GM12874 (cell line): Measurements from ENCODE around the gene PPM1H.

ENCODE experiments used
- CTCF ChIP-seq: IDR thresholded peaks from 2 replicates; pipeline ENCODE4 v1.5.1; 2011; ENCODE audit warnings: low read depth, mild to moderate bottlenecking, control low read depth, low read length, moderate library complexity; ENCODE audit not compliant: insufficient read depth

Gene PPM1H

GRCh38 chr12:62839869-62840660 lies 94.9 kb downstream of the PPM1H start:
- no peak for TF ChIP-seq CTCF

DNA sequence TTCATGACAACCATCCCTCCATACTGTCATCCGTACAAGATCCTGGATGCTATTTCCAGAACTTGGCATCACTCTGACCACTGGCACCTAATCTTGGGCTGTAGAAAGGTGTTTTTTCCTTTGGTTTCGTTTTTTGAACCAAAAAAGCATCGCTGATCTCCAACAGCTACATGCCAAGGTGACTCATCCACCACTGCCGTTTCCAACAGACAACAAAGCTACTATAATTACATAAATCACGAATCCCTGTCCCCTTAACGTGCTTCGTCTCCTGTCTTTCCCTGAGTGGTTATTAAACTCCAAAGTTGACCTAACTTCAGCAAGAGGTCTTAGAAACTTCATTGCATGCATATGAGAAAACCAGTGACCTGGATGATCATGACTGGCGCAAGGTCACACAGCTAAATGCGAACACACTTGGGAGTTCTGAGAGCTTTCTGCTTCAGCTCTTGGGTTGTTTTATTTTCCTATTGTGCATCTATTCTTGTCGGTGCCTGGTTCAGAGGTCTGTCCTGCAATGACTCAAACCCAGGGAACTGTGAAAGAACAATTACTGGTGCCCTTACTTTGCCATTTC lies 99.9 kb downstream of the PPM1H start:
- TF ChIP-seq CTCF = no peak

DNA sequence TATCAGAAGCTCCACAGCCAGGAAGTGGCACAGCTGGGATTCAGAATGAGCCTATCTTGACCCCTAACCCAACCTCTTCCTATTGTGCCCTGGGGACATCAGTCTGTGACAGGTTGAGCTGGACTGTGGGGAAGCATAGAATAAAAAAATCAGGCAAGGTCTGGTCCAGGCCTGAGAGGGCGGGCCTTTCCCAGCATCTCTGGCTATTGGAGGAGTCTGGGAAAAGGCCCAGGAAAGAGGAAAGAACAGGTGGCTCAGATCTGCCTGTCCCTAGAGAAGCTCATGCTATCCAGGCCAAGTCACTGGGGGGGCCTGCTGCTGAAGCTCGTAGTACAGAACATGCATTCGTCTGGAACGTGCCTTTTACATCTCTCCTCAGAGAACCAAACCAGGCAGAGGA lies 100.5 kb downstream of the PPM1H start:
- no peak for TF ChIP-seq CTCF

- TF ChIP-seq CTCF = no peak
Observed at GRCh38 chr12:62833634-62834033, 101.3 kb downstream of the PPM1H start.

DNA sequence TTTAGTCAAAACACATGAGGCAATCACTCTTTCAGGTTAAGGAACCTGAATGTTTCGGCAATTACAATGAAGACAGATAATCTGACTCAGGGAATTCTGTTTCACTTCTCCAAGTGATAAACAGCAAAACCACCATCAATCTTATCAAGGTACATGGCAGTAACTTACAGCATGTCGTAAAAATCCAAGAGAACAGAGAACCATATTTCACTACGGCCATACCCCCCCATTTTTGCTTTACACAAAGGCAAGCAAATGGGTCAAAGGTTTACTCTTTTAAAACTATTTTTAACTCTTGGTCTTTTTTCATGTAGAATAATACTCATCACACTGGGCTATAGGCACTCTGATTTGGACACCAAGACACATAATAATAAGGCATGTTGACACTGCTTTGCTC lies 102.4 kb downstream of the PPM1H start:
- no peak for TF ChIP-seq CTCF

DNA sequence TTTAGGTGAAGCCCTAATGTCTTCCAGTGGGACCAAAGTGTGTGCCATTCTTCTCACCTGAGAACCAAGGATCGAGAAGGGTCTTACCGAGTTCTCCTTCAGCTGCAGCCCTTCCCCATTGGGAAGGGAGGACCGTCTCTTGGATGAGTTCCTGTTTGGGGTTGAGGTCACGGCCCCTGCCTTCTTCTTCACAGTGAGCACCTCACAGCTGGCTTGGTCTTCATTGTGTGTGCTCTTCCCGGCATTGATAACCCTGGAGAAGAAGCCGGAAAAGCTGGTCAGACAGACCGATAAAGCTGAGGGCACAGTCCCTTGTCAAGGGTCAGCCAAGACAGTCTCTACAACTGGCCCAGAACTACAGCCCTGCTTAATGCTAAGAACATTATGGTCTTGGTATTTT lies 102.9 kb downstream of the PPM1H start:
- no peak for TF ChIP-seq CTCF

DNA sequence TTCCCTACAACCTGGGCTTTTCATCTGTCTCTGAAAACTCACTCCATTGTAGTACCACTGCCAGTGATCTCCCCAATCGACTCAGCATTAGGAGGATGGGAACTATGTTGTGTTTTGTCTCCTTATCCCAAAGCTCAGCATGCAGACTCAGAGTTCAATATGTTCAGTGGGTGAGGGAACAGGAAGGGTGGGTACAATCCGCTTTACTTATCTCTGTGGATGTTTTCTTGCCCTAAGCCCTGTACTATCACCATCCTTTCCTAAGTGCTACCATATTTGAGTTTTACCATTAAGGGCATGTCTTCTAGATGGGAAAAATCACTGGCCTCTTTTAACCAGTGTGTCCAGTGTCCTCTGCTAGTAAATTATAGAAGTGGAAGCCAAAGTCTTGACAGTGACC lies 107.1 kb downstream of the PPM1H start:
- TF ChIP-seq CTCF = no peak
